Ovary (tissue), 9 donors: Measurements from ENCODE around the gene ZNF133. TPM values are rescaled to one million over a fixed set of nuclear protein-coding genes. Genes with fewer than 3 reads are reported as not detected.

ENCODE experiments used
- DNase-seq, 5 donors: peaks; one replicate each; pipeline ENCODE4 v3.0.0-alpha.2; 2019 to 2020
- H3K27ac ChIP-seq, 2 donors: fragments of 200-600 bp; one replicate each; pipeline versions ENCODE4 v1.5.1 to v1.8.0; 2019 to 2022
- H3K27me3 ChIP-seq: fragments of 200-600 bp; one replicate; pipeline ENCODE4 v1.8.0; 2022
- H3K36me3 ChIP-seq: fragments of 200-600 bp; sonication (generic); one replicate; pipeline ENCODE4 v1.5.1; 2019
- H3K4me1 ChIP-seq: one replicate; pipeline ENCODE4 v1.8.1; 2013; ENCODE audit warnings: mild to moderate bottlenecking, moderate library complexity; ENCODE audit not compliant: insufficient read depth
- H3K4me3 ChIP-seq: fragments of 200-600 bp; sonication (generic); one replicate; pipeline ENCODE4 v1.5.1; 2017
- H3K9me3 ChIP-seq, 2 donors: fragments of 200-600 bp in 1 of 2; sonication (generic) in 1 of 2; one replicate each; pipeline versions ENCODE4 v1.5.1 to v1.8.1; 2013 to 2019; ENCODE audit warnings: mild to moderate bottlenecking in 1 of 2, moderate library complexity in 1 of 2
- CTCF ChIP-seq, 3 donors: fragments of 450-650 bp in 2 of 3; fragments of 200-600 bp in 1 of 3; IDR thresholded peaks; one replicate each; pipeline versions ENCODE4 v1.5.1 to v1.8.0; 2016 to 2022; ENCODE audit warnings: antibody characterized with exemption in 3 of 3, mild to moderate bottlenecking in 1 of 3
- EP300 ChIP-seq: sonication (generic); formaldehyde crosslinking; IDR thresholded peaks from one replicate; pipeline ENCODE4 v1.6.1; 2017; ENCODE audit warnings: antibody characterized with exemption
- POLR2A ChIP-seq: fragments of 450-650 bp; IDR thresholded peaks from one replicate; pipeline ENCODE4 v1.6.1; 2017; ENCODE audit warnings: antibody characterized with exemption, mild to moderate bottlenecking, moderate library complexity
- WGBS, 3 donors: extraction: QIAGEN DNeasy Blood & Tissue Kit in 1 of 3; methylation state at CpG; one replicate each; pipeline versions ENCODE4 v1.1.5 to v1.1.7; 2013 to 2017; 5-methylcytosine and 5-hydroxymethylcytosine counted together
- intact Hi-C, 4 donors: fragments of 100-400 bp; cut with DNase I; formaldehyde crosslinking; loops; one replicate each; pipeline versions ENCODE4 v1.11.0 to v1.15.1; 2022 to 2023
- polyA plus RNA-seq, 2 donors: library from polyadenylated mRNA; stranded (reverse); fragments of 200-250 nt in 1 of 2; fragments of 350-450 nt in 1 of 2; fragmentation: Illumina TruSeq in 1 of 2; extraction: RNeasy Lipid Tissue Mini Kit (QIAGEN cat#74804) in 1 of 2; gene quantifications; one replicate each; pipeline ENCODE4 v1.2.3, GENCODE V29; 2013 to 2014
- total RNA-seq, 7 donors: library from RNA; depleted of rRNA in 2 of 7; stranded (reverse); fragments of >200 nt in 2 of 7; fragmentation: NEBNext Ultra II Directional in 3 of 7; extraction: Animal tissue kit (Norgen Biotek cat#: 25700) in 3 of 7; gene quantifications; one replicate each; pipeline versions ENCODE4 v1.1.0 to v1.2.4, GENCODE V29; 2016 to 2023
- donor health status: DM: no; HTN: no; CAD: no; lungs with moderate emphysema.
- donor health status: DM: no; HTN: no; CAD: no.
- donor health status: Bipolar disorder and iron deficiency.
- donor health status: DM: yes; HTN: yes; CAD: no.
- donor health status: DM: no; HTN: no; CAD: no.
- donor health status: DM: yes; HTN: yes; CAD: no.

Gene ZNF133
- total and polyA plus RNA-seq, 9 donors, result 12.8 to 20.0 (median 14.5) TPM

GRCh38 chr20:18256440-18257090 lies 31.8 kb upstream of the ZNF133 start:
- TF ChIP-seq EP300, result no peak
- TF ChIP-seq POLR2A, result no peak
- no peak for TF ChIP-seq CTCF (IDR thresholded peaks at IDR 0.05)
- no peak for DNase-seq
- no peak overlapping the region for H3K4me3 ChIP-seq
- no peaks in the 10 kb centered on the region for H3K4me1 ChIP-seq
- H3K27me3 ChIP-seq, result no peaks in the 10 kb centered on the region
- intact Hi-C loops, result no loop called here
- WGBS, 3 donors, result 42 to 67% (median 42%) methylated on average over 4 of the region's 4 CpGs
- no peaks in the 10 kb centered on the region for H3K9me3 ChIP-seq
- H3K27ac ChIP-seq, result no peak overlapping the region
- H3K36me3 ChIP-seq, result no peaks in the 10 kb centered on the region

GRCh38 chr20:18258126-18258860 lies 30.0 kb upstream of the ZNF133 start:
- Histone ChIP-seq H3K36me3 (no peaks in the 10 kb centered on the region), H3K9me3 (no peaks in the 10 kb centered on the region), H3K4me3 (no peak overlapping the region), H3K4me1 (no peaks in the 10 kb centered on the region), H3K27me3 (no peaks in the 10 kb centered on the region), H3K27ac (no peak overlapping the region)
- WGBS, 3 donors, result 66 to 71% (median 69%) methylated on average over 12 of the region's 12 CpGs
- intact Hi-C loops, result no loop called here
- TF ChIP-seq EP300 (no peak), CTCF (IDR thresholded peaks at IDR 0.05) (no peak), POLR2A (no peak)
- DNase-seq, result no peak

GRCh38 chr20:18259730-18260129 lies 28.6 kb upstream of the ZNF133 start:
- Histone ChIP-seq H3K4me1 (no peaks in the 10 kb centered on the region), H3K27me3 (no peaks in the 10 kb centered on the region), H3K4me3 (no peak overlapping the region), H3K27ac (no peak overlapping the region), H3K9me3 (no peaks in the 10 kb centered on the region), H3K36me3 (no peaks in the 10 kb centered on the region)
- no peak for DNase-seq
- WGBS, 3 donors, result 83 to 90% (median 84%) methylated on average over 3 of the region's 3 CpGs
- TF ChIP-seq POLR2A, result no peak
- no peak for TF ChIP-seq CTCF (IDR thresholded peaks at IDR 0.05)
- no peak for TF ChIP-seq EP300
- intact Hi-C loops, result no loop called here

GRCh38 chr20:18263723-18264122 lies 24.6 kb upstream of the ZNF133 start:
- Histone ChIP-seq H3K4me1 (no peaks in the 10 kb centered on the region), H3K4me3 (no peak overlapping the region), H3K27me3 (no peaks in the 10 kb centered on the region), H3K27ac (no peak overlapping the region), H3K9me3 (no peaks in the 10 kb centered on the region), H3K36me3 (no peaks in the 10 kb centered on the region)
- TF ChIP-seq CTCF (IDR thresholded peaks at IDR 0.05) (no peak), POLR2A (no peak), EP300 (no peak)
- WGBS, 3 donors, result 54 to 79% (median 74%) methylated on average over 1 of the region's 1 CpG
- intact Hi-C loops, result no loop called here
- DNase-seq, result no peak
